H9 (cell line): ENCODE results near the gene SLC24A3. TPM values are rescaled to one million over a fixed set of nuclear protein-coding genes. Genes with fewer than 3 reads are reported as not detected.

Experiments
- DNase-seq: peaks from one replicate; pipeline ENCODE4 v3.0.0-alpha.2; 2017
- H2AFZ ChIP-seq: one replicate; pipeline ENCODE4 v1.6.1; 2013; ENCODE audit warnings: mild to moderate bottlenecking, low read length, control low read depth, moderate library complexity
- H2AK5ac ChIP-seq: 2 replicates; pipeline ENCODE4 v1.6.1; 2013; ENCODE audit warnings: low read length, control low read depth, mixed read lengths; ENCODE audit not compliant: insufficient read length
- H2BK120ac ChIP-seq: one replicate; pipeline ENCODE4 v1.6.1; 2013; ENCODE audit warnings: low read depth, mild to moderate bottlenecking, low read length, control low read depth, inconsistent platforms; ENCODE audit not compliant: poor library complexity, severe bottlenecking
- H2BK12ac ChIP-seq: 2 replicates; pipeline ENCODE4 v1.6.1; 2013; ENCODE audit warnings: low read length, control low read depth, mixed read lengths, low read depth; ENCODE audit not compliant: insufficient read length
- H2BK15ac ChIP-seq: 2 replicates; pipeline ENCODE4 v1.6.1; 2013; ENCODE audit warnings: low read depth, low read length, control low read depth
- H2BK20ac ChIP-seq: one replicate; pipeline ENCODE4 v1.6.1; 2013; ENCODE audit warnings: low read depth, mild to moderate bottlenecking, low read length, control low read depth, inconsistent platforms; ENCODE audit not compliant: poor library complexity, severe bottlenecking
- H2BK5ac ChIP-seq: 2 replicates; pipeline ENCODE4 v1.6.1; 2013; ENCODE audit warnings: low read length, control low read depth, mixed read lengths; ENCODE audit not compliant: insufficient read length
- H3K14ac ChIP-seq: 2 replicates; pipeline ENCODE4 v1.6.1; 2013; ENCODE audit warnings: low read length, control low read depth; ENCODE audit not compliant: insufficient read depth
- H3K18ac ChIP-seq: 2 replicates; pipeline ENCODE4 v1.6.1; 2013; ENCODE audit warnings: low read depth, mild to moderate bottlenecking, mixed read lengths, low read length, control low read depth; ENCODE audit not compliant: insufficient read length
- H3K23ac ChIP-seq: 2 replicates; pipeline ENCODE4 v1.6.1; 2013; ENCODE audit warnings: low read length, control low read depth, mixed read lengths, low read depth; ENCODE audit not compliant: insufficient read length
- H3K23me2 ChIP-seq: 2 replicates; pipeline ENCODE4 v1.6.1; 2013; ENCODE audit warnings: low read depth, mild to moderate bottlenecking, mixed read lengths, low read length, control low read depth; ENCODE audit not compliant: insufficient read length, poor library complexity, severe bottlenecking
- H3K27ac ChIP-seq: 2 replicates; pipeline ENCODE4 v1.5.1; 2013; ENCODE audit warnings: low read length, control low read depth, mixed read lengths, low read depth; ENCODE audit not compliant: insufficient read length
- H3K27me3 ChIP-seq: 2 replicates; pipeline ENCODE4 v1.6.1; 2013; ENCODE audit warnings: low read length, control low read depth, inconsistent platforms; ENCODE audit not compliant: insufficient read depth
- H3K4ac ChIP-seq: 2 replicates; pipeline ENCODE4 v1.6.1; 2013; ENCODE audit warnings: low read depth, mild to moderate bottlenecking, control low read depth, inconsistent platforms, low read length, moderate library complexity
- H3K4me1 ChIP-seq: 2 replicates; pipeline ENCODE4 v1.6.1; 2013; ENCODE audit warnings: low read length, control low read depth, inconsistent platforms; ENCODE audit not compliant: insufficient read depth
- H3K4me2 ChIP-seq: 2 replicates; pipeline ENCODE4 v1.6.1; 2013; ENCODE audit warnings: low read length, control low read depth, mixed read lengths; ENCODE audit not compliant: insufficient read length, insufficient read depth
- H3K56ac ChIP-seq: 2 replicates; pipeline ENCODE4 v1.6.1; 2013; ENCODE audit warnings: low read depth, mild to moderate bottlenecking, mixed read lengths, low read length, control low read depth; ENCODE audit not compliant: insufficient read length
- H3K79me1 ChIP-seq: 2 replicates; pipeline ENCODE4 v1.6.1; 2013; ENCODE audit warnings: low read depth, mild to moderate bottlenecking, moderate library complexity, low read length, control low read depth, inconsistent platforms; ENCODE audit not compliant: insufficient read depth, poor library complexity, severe bottlenecking
- H3K79me2 ChIP-seq: 2 replicates; pipeline ENCODE4 v1.6.1; 2013; ENCODE audit warnings: low read length, control low read depth, inconsistent platforms; ENCODE audit not compliant: insufficient read depth
- H3K9ac ChIP-seq: 2 replicates; pipeline ENCODE4 v1.6.1; 2013; ENCODE audit warnings: low read length, control low read depth, mixed read lengths; ENCODE audit not compliant: insufficient read length; ENCODE audit errors: extremely low read depth
- H3K9me3 ChIP-seq: one replicate; pipeline ENCODE4 v1.6.1; 2013; ENCODE audit warnings: low read depth, low read length, inconsistent platforms; ENCODE audit not compliant: control insufficient read depth
- H3T11ph ChIP-seq: one replicate; pipeline ENCODE4 v1.6.1; 2013; ENCODE audit warnings: mild to moderate bottlenecking, low read length, control low read depth, inconsistent platforms
- H4K20me1 ChIP-seq: one replicate; pipeline ENCODE4 v1.6.1; 2013; ENCODE audit not compliant: control insufficient read depth, insufficient read length, insufficient read depth
- H4K5ac ChIP-seq: 2 replicates; pipeline ENCODE4 v1.6.1; 2013; ENCODE audit warnings: low read depth, mild to moderate bottlenecking, mixed read lengths, low read length, control low read depth; ENCODE audit not compliant: insufficient read length
- H4K8ac ChIP-seq: replicated peaks from 2 replicates; pipeline ENCODE4 v1.6.1; 2013; ENCODE audit warnings: low read length, control low read depth, mixed read lengths, low read depth; ENCODE audit not compliant: insufficient read length
- H4K91ac ChIP-seq: 2 replicates; pipeline ENCODE4 v1.6.1; 2013; ENCODE audit warnings: low read depth, mild to moderate bottlenecking, moderate library complexity, mixed read lengths, low read length, control low read depth; ENCODE audit not compliant: insufficient read length
- H3K27ac Mint-ChIP-seq, 3 experiments: 2 replicates in 2 of 3; 3 replicates in 1 of 3; pipeline ENCODE4 v1.8.0; 2020 to 2021; ENCODE audit warnings: mixed read lengths in 3 of 3, mild to moderate bottlenecking in 1 of 3, moderate library complexity in 1 of 3
- H3K27me3 Mint-ChIP-seq: 2 replicates; pipeline ENCODE4 v1.8.0; 2021; ENCODE audit warnings: low read depth, mild to moderate bottlenecking, moderate library complexity, mixed read lengths
- H3K36me3 Mint-ChIP-seq, 3 experiments: 2 replicates in 2 of 3; 3 replicates in 1 of 3; pipeline ENCODE4 v1.8.0; 2020 to 2021; ENCODE audit warnings: low read depth in 3 of 3, mixed read lengths in 3 of 3; ENCODE audit not compliant: insufficient read depth in 1 of 3
- H3K4me1 Mint-ChIP-seq, 2 experiments: 2 replicates each; pipeline ENCODE4 v1.8.0; 2020; ENCODE audit warnings: mixed read lengths in 2 of 2
- H3K4me3 Mint-ChIP-seq, 2 experiments: 2 replicates in 1 of 2; 3 replicates in 1 of 2; pipeline ENCODE4 v1.8.0; 2020 to 2021; ENCODE audit warnings: mild to moderate bottlenecking in 2 of 2, mixed read lengths in 2 of 2, moderate library complexity in 1 of 2
- H3K9me3 Mint-ChIP-seq, 2 experiments: 2 replicates in 1 of 2; 3 replicates in 1 of 2; pipeline ENCODE4 v1.8.0; 2020; ENCODE audit warnings: mild to moderate bottlenecking in 2 of 2, mixed read lengths in 2 of 2, moderate library complexity in 1 of 2
- CTCF ChIP-seq: fragments of 200-600 bp; sonication (generic); conservative IDR thresholded peaks from 3 replicates; pipeline ENCODE4 v1.8.0; 2021; ENCODE audit warnings: antibody characterized with exemption, mild to moderate bottlenecking
- WGBS: extraction: QIAGEN DNeasy Blood & Tissue Kit; methylation state at CpG from one replicate; pipeline ENCODE4 v1.1.7; 2013; ENCODE audit warnings: missing lambda C conversion rate, low lambda C conversion rate, mixed read lengths; ENCODE audit not compliant: insufficient read length; ENCODE audit errors: extremely low coverage; 5-methylcytosine and 5-hydroxymethylcytosine counted together
- total RNA-seq: library from RNA; stranded (reverse); gene quantifications from 2 replicates; pipeline ENCODE4 v1.2.1, GENCODE V29; 2021

The SLC24A3 gene
- total RNA-seq, 1 experiment from 2014 or later = 0.83 TPM

- no peaks in the 10 kb centered on the region for H3K79me2 ChIP-seq
- no peak overlapping the region for H2BK5ac ChIP-seq
- DNase-seq = no peak
- H3K9me3 Mint-ChIP-seq = no peaks in the 10 kb centered on the region
- no peak overlapping the region for H3K23ac ChIP-seq
- H3K56ac ChIP-seq = no peak overlapping the region
- H3K4me1 ChIP-seq = no peaks in the 10 kb centered on the region
- peaks cover 0 to 5% (median 0%) of the 10 kb centered on the region in 3 experiments; a peak in 1 of 7 replicates for H3K36me3 Mint-ChIP-seq
- H3K27ac Mint-ChIP-seq = no peak overlapping the region; a peak in 1 of 7 replicates
- peaks cover 5% of the 10 kb centered on the region for H3K27me3 Mint-ChIP-seq
- no peaks in the 10 kb centered on the region for H4K20me1 ChIP-seq
- H3K27me3 ChIP-seq = no peaks in the 10 kb centered on the region
- no peak overlapping the region for H3K4ac ChIP-seq
- H4K91ac ChIP-seq = no peak overlapping the region
- H2BK15ac ChIP-seq = no peak overlapping the region
- no peak overlapping the region for H3K27ac ChIP-seq
- H2BK12ac ChIP-seq = no peak overlapping the region
- H3K9ac ChIP-seq = no peak overlapping the region
- H3K4me1 Mint-ChIP-seq = peaks cover 1 to 2% of the 10 kb centered on the region in 2 experiments; a peak in 2 of 4 replicates
- H3K18ac ChIP-seq = no peak overlapping the region
- H3K4me3 Mint-ChIP-seq = no peak overlapping the region
- no peak overlapping the region for H3K4me2 ChIP-seq
- no peak overlapping the region for H4K8ac ChIP-seq
- no peak for TF ChIP-seq CTCF
- H2BK120ac ChIP-seq = no peak overlapping the region
- no peaks in the 10 kb centered on the region for H3K23me2 ChIP-seq
- H3K14ac ChIP-seq = no peak overlapping the region
- H2BK20ac ChIP-seq = no peak overlapping the region
- H2AK5ac ChIP-seq = no peak overlapping the region
- H3K9me3 ChIP-seq = no peaks in the 10 kb centered on the region
- H3K79me1 ChIP-seq = no peaks in the 10 kb centered on the region
- no peak overlapping the region for H4K5ac ChIP-seq
- no peak overlapping the region for H3T11ph ChIP-seq
- no CpG with 5 or more reads among the region's 2 CpGs for WGBS
- no peak overlapping the region for H2AFZ ChIP-seq
Observed at GRCh38 chr20:19609642-19610223, 397.3 kb downstream of the SLC24A3 start.
